DLD1 (cell line): Measurements from ENCODE around the gene C13orf46.

Source experiments
- in situ Hi-C: cut with HindIII; loops from 2 replicates; pipeline ENCODE4 v1.10.0; 2017; ENCODE audit warnings: low sequenced_read_pairs

The C13orf46 gene

DNA sequence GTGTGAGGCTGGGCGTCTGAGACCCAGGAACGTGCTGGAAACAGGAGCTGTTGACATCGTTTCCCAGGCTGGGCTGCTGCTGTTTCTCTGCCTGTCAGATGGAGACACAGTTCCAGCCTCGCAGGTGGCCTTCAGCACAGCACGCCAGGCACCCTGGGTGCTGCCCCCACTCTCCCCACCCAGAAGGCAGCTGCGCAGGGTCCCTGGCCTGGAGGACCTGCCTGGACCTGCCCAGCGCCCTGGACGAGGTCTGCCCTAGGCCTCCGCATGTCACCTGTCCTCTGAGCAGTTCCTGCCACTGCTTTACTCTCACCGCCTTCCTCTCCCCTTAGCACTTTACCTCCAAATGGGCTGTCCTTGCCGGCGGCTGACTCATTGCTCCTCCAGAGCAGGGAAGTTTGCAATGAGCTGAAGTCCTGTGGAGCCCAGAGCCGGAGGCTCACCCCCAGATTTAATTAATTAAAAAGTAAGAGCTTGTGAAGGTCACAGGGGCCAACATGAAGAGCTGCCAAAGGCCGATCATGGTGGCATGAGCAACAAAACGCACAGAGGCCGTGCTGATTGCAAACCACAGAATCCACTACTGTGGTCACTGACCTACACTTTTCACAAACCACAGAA, 32.2 kb downstream of the C13orf46 start:
- in situ Hi-C loops, result no loop called here

GRCh38 chr13:113939944-113940297, 34.0 kb downstream of the C13orf46 start:
- in situ Hi-C loops, result no loop called here

- in situ Hi-C loops, result no loop called here
These were observed 34.5 kb downstream of the C13orf46 start for GRCh38 chr13:113939129-113939943.

DNA sequence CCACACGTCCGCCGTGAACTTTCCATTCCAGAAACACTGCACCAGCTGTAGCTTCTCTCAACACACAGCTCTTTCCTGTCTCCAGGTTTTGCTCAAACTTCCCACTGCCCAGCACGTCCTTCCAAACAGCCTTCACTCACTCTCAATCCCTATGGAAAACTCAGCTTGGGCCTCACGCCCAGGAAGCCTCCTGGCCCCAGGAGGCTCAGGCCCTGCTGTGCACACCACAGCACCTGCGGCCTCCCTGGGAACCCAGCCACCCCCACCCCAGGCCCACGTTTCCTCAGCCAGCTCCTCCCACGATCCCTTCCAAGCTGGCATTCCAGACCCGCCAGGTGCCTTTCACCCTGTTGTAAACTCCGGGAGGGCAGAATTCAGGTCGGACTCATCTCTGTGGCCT, 35.2 kb downstream of the C13orf46 start:
- in situ Hi-C loops, result no loop called here

DNA sequence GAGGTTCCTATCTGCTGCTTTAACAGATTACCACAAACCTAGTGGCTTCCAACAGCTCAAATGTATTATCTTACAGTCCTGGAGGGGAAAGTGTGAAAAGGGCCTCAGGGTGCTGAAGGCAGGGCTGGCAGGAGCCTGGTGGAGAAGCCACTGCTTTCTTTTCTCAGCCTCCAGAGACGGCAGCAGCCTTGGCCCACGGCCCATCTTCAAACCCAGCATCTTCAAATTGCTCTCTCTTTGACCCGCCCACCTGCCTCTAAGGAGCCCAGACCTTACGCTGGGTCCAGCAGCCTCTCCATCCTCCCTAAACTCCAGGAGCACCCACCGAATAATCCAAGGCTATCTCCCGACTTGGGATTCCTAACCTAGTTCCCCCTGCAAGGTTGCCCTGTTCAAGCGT, 35.6 kb downstream of the C13orf46 start:
- in situ Hi-C loops, result no loop called here

GRCh38 chr13:113937527-113938180, 36.2 kb downstream of the C13orf46 start:
- in situ Hi-C loops, result no loop called here

DNA sequence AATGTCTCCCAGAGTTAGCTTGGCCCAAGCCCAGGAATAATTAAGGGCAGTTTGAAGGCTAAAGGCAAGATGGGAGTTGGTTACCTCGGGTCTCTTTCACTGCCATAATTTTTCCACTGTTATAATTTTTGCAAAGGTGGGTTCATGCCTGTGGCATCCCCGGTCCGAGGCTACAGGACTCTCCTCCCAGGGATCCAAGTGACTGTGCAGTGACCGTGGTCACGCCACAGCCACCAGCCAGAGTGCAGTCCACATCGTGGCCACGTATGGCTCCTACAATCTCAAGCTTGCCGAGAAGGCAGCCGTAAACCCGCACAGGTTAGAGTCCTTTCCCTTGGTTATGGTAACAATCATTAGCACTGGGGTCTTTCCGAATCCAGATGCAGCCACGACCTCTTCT, 36.8 kb downstream of the C13orf46 start:
- in situ Hi-C loops, result no loop called here

- in situ Hi-C loops, result no loop called here
These were observed 37.5 kb downstream of the C13orf46 start for GRCh38 chr13:113936166-113936965.

DNA sequence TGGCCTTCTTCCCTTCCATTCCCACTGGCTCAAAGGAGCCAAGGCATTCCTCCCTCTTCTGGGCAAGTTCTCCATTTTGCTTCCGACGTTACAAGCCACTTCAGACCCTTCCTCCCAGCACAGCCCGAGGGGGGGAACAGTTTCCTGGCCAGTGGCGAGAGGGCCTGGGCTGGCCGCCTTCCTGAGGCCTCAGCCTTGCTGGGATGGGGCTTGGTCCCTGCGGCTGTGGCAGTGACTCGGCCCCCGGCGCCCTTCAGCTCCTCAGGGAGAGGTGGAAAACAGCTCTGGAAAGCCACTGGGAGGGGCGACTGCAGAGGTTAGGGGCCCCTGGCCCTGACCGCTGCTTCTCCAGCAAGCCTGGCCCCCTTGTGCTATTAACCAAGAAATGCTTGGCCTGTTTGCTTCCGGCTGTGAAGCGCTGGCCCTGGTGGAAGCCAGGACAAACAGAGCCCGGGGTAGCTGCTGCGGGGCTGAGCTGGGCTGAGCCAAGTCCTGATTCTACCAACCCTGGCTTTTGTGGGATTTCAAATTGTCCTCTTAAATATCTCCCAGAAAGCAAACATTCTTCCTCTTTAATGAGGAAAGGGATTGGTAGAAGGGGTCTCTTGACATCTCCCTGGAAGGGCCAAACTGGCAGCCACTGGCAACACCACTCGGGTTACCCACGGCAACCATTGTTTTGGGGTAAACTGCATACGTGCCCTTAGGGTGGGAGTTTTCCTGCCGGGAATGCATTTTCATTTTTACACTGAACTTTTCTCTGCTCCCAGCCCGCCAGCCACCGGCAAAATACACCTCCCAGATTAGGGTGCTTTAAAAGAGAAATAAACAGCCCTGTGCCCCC, 38.7 kb downstream of the C13orf46 start:
- in situ Hi-C loops, result no loop called here

DNA sequence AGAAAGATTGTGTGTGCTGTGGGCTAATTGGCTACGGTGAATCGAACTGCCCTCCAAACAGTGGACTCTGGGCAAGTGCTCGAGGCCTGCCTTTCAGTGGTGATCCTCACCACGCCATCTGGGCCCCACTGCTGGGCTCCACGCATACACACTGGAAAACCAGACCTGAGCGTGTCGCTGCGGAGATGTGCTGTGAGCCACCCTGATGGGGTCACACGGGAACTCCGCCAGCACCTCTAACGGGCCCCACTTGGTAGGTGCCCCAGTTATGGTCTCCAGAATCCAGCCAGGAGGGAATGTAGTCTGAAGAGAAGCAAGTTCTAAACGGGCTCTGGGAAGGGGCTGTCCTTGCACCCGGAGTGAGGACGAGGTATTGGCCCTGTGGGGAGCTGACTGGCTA, 39.3 kb downstream of the C13orf46 start:
- in situ Hi-C loops, result no loop called here

GRCh38 chr13:113933901-113934300, 40.0 kb downstream of the C13orf46 start:
- in situ Hi-C loops, result no loop called here

GRCh38 chr13:113931841-113932459, 41.9 kb downstream of the C13orf46 start:
- in situ Hi-C loops, result no loop called here

- in situ Hi-C loops, result no loop called here
These were observed 42.9 kb downstream of the C13orf46 start for GRCh38 chr13:113930671-113931637.

GRCh38 chr13:113929628-113930615, 44.0 kb downstream of the C13orf46 start:
- in situ Hi-C loops, result no loop called here

- in situ Hi-C loops, result no loop called here
These were observed 44.9 kb downstream of the C13orf46 start for GRCh38 chr13:113928685-113929627.
